GM18951 (cell line): Measurements from ENCODE around the gene GTPBP6.
"Not testable (repeated sequence)": the region's sequence is repeated elsewhere in the genome, so short reads cannot be mapped to it uniquely, and the experiment has no call there.

Experiments used
- POLR2A ChIP-seq: IDR thresholded peaks from 4 replicates; pipeline ENCODE4 v1.6.1; 2011; ENCODE audit warnings: mild to moderate bottlenecking; ENCODE audit not compliant: insufficient read length, insufficient read depth; ENCODE audit errors: extremely low read depth
- in situ Hi-C: fragments of 300-500 bp; cut with MboI; formaldehyde crosslinking; loops from one replicate; pipeline ENCODE4 v1.12.0; 2022; ENCODE audit warnings: low sequenced_read_pairs, mixed read lengths, inconsistent platforms; ENCODE audit not compliant: unreplicated experiment

The GTPBP6 gene

DNA sequence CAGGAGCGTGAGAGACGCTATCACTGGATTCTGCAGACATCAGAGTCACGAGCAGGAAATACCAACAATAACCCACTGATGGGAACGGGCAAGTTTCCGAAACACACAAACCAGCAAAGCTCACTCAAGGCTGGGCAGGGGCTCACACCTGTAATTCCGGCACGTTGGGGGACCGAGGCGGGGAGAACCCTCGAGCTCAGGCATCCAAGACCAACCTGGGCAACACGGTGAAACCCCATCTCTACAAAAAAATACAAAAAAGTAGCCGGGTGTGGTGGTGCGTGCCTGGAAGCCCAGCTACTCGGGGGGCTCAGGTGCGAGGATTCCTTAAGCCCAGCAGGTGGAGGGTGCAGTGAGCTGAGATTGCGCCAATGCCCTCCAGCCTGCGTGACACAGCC is 17.2 kb upstream of the GTPBP6 start:
- TF ChIP-seq POLR2A = no peak

DNA sequence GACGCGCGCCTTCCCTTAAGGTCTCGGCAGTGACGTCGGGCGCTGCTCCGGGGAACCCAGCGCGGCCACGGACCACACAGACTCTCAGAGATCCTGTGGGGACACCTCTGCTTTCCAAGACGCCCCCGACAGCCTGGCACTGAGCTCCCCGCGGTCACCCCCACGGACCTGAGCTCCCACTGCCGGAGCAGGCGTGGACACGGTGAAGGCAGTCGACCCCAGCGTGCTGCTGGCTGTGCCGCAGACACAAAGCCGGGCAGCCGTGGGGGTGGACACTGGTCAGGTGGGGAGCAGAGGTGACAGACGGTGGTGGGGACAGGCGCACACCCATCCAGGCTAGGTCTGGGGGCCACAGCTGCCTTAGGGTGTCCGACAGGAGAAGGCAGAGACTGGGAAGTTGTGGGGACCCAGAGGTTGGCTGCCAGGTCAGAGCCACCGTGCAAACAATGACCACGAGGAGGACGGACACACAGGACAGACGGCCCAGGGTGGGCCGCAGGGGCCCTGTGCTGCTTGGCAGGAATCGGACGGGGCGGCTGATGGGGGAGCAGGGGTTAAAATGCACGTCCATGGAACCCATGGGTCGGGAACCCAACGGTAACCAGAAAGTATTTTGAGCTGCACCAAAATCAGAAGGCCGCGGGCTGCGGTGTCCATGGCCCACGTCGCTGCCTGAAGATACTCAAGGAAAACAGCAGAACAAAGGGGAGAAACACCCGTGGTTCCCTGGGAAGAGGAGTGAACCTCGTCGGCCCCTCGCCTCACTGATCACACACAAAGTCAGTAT is 16.6 kb upstream of the GTPBP6 start:
- no peak for TF ChIP-seq POLR2A
- in situ Hi-C loops = no loop called here

More for the DNA sequence above, 17.2 kb upstream of the GTPBP6 start:
- in situ Hi-C loops = no loop called here

DNA sequence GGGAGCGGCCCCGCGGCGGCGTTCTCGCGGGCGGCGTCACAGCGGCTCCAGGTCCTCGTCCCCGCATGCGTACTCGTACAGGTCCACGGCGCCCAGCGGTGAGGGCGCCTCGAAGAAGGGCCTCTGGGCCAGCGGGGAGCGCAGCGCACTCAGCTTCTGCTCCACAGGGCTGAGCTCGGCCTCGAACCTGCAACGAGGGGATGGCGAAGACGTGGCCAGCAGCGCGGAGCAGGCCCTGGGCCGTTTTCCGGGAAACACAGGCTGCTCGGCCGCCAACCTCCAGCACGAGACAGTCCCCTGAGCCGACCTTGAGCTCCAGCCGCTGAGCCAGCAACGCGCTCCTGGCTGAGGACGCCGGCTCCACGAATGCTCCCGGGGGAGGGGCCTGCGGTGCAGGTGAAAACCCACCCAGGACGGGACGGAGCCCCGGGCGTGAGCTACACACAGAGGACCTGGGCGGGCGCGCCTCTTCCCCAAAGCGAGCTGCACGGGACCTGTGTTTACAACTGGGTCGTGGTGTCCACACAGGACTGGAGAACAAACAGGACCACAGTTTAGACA is 15.8 kb upstream of the GTPBP6 start:
- in situ Hi-C loops = no loop called here
- TF ChIP-seq POLR2A = no peak

DNA sequence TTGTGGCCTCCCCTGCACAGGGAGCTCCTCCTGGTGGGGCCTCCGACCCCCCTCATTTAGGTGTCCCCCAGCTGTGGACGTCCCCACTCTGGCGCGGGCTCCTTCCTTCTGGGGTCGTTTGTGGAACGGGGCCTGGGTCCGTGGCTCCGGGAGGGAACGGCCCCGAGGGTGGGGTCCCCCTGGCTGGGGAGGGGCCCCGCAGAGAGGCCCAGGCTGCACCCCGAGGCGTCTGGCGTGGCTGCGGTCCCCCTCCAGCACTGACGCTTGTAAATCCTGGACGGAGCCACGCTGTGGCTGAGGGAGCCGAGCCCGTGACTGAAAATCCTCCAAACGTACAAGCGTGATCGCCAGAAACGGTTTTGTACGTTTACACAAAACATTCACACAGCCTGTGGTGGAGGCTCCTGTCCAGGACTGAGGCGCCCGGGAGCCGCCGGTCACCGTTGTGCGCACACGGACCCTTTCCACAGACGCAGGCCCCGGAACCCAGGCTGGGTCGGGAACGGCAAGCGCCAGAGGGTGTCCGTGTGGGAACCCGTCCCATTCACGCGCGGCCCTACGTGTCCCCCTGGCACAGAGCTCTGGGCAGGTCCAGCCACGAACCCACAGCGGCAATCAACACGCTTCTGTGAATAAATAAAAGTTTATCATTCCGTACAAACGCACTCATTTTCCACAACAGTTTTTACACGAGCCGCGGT is 15.2 kb upstream of the GTPBP6 start:
- in situ Hi-C loops = no loop called here
- no peak for TF ChIP-seq POLR2A

DNA sequence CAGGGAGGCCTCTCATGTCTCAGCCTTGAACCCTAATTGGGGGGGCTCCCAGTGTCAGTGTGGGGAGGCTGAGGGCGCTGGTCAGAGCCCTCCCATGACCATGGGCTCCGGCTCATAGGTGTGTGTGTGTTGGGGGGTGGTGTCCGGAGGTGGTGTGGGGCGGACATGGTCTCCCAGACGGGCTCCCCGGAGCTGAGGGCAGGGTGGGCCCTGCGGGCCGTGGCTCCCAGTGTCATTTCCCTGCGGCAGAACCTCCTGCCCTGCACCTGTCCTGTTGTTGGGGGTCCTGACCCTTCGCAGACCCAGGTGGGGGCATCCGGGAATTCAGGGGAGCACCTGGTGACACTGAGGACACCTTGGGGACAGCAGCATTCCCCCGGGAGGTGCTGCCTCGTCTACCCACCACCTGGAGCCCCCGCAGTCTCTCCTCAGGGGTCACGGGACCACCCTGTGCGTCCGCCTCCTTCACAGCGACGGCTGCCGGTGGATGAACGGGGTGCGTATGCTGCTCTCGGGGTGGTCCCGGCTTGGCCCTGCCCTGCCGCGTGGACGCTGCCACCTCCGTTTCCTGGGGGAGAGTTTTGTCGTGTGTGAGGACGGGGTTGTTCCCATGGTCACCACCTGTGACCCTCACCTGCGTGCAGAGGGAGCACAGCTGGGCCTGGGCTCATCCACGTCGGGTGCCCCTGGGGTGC is 14.5 kb upstream of the GTPBP6 start:
- in situ Hi-C loops = no loop called here
- TF ChIP-seq POLR2A = no peak

DNA sequence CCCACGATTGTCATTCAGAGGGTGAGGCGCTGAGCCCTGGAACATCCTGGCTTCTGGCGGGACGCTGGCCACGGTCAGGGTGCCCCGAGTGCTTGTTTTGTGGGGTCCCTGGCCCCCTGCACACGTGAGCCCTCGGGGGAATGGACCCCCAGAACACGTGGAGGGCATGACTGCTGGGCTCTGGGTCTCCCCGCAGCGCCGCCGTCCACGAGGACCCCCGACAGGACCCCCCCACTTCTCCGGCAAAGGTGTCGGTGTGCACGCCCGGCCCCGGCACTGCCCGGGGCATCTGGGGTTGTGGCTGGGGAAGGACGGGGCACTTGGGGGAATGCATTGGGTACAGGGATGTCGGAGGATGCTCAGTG is 13.9 kb upstream of the GTPBP6 start:
- in situ Hi-C loops = no loop called here

DNA sequence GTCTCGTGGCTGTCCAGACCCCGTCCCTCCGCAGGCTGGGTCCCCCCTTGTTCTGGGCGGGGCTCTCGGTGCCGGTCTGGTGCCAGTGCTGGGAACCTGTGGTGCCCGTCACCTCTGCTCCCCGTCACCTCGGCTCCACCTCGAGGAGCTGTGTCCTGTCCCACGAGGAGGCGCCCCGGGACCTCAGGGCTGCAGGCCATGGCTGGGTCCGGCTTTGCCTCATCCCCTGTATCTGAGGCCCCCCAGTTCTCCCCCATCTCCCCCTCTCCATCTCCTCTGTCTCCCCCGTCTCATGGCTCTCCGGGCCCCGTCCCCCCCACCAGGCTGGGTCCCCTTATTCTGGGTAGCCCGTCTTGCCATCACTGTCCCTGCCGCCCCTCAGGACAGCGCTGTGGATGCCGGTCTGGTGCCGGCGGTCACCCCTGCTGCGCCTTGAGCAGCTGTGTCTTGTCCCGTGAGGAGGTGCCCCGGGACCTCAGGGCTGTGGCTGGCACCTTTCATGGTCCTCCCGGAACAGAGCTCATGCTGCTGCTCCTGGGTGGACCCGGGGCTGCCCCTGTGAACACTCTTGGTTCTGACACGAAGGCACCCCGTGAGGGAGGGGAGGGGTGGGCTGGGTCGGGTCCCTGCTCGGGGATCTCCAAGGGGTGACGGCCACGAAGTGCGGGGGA is 13.4 kb upstream of the GTPBP6 start:
- no peak for TF ChIP-seq POLR2A
- in situ Hi-C loops = no loop called here

More for the DNA sequence above, 13.9 kb upstream of the GTPBP6 start:
- TF ChIP-seq POLR2A = no peak

DNA sequence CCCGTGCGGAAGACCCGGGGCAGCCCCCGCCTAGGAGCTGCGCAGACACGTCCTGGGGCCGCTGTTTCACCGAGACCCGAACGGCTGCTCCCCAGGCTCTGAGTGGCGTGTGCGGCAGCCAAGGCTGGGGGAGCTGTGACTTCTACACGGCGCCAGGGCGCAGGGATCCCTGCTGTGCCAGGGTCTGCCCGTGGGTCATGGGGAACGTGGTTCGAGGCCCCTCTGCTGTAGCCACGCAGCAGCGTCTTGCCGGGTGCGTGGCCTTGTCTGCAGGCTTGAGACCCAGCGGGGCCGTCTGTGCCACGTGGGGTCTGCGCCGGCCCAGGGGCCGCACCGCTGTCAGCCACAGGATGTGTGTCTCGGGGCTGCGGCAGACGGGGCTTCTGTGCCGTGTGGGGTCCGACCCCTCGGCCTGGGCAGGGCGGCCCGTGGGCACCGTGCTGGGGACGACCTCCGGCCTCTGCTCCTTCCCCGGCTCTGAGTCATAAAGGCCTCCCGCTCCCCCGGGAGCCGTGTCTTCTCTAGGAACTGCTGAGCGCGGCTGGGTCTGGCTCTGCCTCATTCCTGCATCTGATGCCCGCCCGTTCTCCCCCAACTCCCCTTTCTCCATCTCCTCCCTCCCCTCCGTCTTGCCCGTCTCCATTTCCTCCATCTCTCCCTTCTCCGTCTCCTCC is 12.7 kb upstream of the GTPBP6 start:
- TF ChIP-seq POLR2A = no peak

DNA sequence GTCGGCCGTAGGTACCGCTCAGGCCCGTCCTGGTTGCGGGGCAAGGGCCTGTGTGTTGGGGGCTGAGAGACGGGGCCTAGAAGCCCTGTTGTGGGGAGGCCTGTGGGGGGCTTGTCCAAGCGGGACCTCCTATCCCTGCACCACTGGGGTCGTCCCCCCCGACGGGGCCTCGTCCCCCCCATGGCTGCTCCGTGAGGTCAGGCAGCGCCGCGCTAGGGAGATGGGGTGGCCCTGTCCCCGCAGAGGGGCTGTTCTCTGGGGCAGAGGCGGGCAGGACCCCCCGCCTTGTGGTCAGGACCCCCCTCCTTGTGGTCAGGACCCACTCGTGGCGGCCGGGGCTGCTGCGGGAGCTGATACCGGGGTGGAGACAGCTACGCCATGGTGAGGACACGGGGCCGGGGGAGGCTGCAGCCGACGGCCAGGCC is 12.1 kb upstream of the GTPBP6 start:
- in situ Hi-C loops = no loop called here
- TF ChIP-seq POLR2A = no peak

More for the DNA sequence above, 12.7 kb upstream of the GTPBP6 start:
- in situ Hi-C loops = no loop called here

DNA sequence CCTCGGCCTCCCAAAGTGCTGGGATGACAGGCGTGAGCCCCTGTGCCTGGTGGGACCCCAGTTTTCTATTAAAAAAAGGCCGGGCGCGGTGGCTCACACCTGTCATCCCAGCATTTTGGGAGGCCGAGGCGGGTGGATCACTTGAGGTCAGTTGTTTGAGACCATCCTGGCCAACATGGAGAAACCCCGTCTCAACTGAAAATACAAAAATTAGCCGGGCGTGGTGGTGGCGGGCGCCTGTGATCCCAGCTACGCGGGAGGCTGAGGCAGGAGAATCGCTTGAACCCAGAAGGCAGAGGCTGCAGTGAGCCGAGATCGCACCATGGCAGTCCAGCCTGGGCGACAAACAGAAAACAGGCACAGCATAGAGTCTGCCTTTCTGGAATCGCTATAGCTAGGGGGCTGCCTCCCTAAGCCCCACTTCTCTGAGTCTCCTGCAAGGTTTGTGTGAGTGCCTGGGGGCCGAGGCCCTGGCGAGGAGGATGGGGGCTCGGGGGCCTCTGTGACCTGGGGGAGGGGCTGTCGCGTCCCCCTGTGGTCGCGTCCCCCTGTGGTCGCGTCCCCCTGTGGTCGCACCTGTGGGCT is 11.6 kb upstream of the GTPBP6 start:
- in situ Hi-C loops = not testable (repeated sequence)

DNA sequence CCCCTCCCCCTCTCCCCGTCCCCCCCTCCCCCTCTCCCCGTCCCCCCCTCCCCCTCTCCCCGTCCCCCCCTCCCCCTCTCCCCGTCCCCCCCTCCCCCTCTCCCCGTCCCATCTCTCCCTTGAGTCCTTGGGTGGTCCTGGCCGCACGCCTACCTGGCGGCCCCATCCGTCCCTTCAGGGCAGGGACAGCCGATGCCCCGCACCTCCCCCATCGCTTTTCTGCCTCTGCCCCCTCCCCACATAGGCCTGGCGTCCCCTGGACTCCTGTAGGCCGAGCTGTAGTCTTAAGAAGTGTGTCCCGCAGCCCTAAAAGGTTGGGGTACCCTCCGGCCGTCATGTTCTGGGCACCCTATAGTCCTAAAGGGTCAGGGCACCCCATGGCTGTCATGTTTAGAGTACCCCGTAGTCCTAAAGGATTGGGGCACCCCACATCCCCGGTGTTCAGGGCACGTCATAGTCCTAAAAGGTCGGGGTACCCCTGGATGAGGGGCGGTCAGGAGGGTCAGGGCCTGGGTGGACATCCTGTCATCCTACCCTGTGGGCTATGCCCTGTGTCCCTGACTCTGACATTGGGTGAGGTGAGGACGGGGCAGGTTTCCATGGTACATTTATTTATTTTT is 10.8 kb upstream of the GTPBP6 start:
- in situ Hi-C loops = no loop called here
- no peak for TF ChIP-seq POLR2A

DNA sequence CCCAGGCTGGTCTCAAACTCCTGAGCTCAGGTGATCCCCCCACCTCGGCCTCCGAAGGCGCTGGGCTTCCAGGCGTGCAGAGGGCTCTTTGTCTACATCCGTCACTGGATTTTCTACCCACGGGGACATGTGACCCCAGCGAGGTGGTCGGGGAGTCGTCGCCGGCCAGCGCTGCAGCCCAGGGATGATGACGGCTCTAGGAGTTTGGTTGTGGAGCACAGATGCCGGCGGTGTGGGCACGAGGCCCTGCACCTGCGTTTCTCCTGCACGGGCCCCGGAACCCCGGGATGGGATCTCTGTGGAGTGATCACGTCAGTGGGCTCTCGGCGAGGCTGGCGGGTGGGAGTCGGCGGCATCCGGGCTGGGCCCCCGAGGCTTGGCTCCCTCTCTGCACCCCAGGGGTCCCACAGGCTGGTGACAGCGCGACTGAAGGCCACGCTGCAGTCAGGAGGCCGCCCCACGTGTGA is 9.1 kb upstream of the GTPBP6 start:
- in situ Hi-C loops = no loop called here
- no peak for TF ChIP-seq POLR2A

DNA sequence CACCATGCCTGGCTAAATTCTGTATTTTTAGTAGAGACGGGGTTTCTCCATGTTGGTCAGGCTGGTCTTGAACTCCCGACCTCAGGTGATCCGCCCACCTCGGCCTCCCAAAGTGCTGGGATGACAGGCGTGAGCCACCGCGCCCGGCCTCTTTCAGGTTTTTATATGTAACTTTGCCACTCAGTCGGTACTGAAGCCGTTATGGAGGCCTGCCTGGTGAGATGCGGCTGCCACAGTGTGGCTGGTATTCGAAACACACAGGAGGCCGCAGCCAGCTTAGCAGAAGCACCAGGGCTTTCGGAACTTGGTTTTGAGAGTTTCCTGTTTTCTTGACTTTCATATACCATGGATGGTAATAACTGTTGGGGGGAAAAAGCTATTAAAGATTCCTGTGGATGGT is 6.1 kb upstream of the GTPBP6 start:
- in situ Hi-C loops = not testable (repeated sequence)
